NT2/D1 (cell line): Measurements from ENCODE around the gene DLG2.

Experiments used
- SUZ12 ChIP-seq: IDR thresholded peaks from 2 replicates; pipeline ENCODE4 v1.6.1; 2011; ENCODE audit not compliant: insufficient read length, insufficient read depth; ENCODE audit errors: extremely low read depth
- ZNF274 ChIP-seq: IDR thresholded peaks from 2 replicates; pipeline ENCODE4 v1.6.1; 2011; ENCODE audit warnings: mild to moderate bottlenecking, low read depth, low read length

GRCh38 chr11:83611031-83611430, 2016.1 kb downstream of the DLG2 start:
- TF ChIP-seq SUZ12 (no peak), ZNF274 (no peak)
